CD4-positive, alpha-beta T cell (primary cell): ENCODE results near the gene IL31. TPM values are rescaled to one million over a fixed set of nuclear protein-coding genes. Genes with fewer than 3 reads are reported as not detected.
"Not testable (repeated sequence)": the region's sequence is repeated elsewhere in the genome, so short reads cannot be mapped to it uniquely, and the experiment has no call there.

Source experiments
- ATAC-seq: fragments of 200-7000 bp; cut with Tn5 transposase; one replicate; pipeline ENCODE4 v1.10.0; 2022; ENCODE audit warnings: mild to moderate bottlenecking; ENCODE audit not compliant: poor library complexity
- CTCF ChIA-PET: fragments of 350-600 bp; sonication (Branson Sonifier 250); formaldehyde crosslinking; loops from one replicate; lab custom pipeline; 2021; ENCODE audit warnings: antibody characterized with exemption, inconsistent platforms; lab: Charles Lee
- POLR2A ChIA-PET: fragments of 350-600 bp; sonication (Branson Sonifier 250); formaldehyde crosslinking; loops from one replicate; lab custom pipeline; 2021; ENCODE audit warnings: antibody characterized with exemption, inconsistent platforms; lab: Charles Lee
- DNase-seq, 14 experiments: peaks; one replicate each; pipeline ENCODE4 v3.0.0-alpha.2; 2013 to 2020; ENCODE audit warnings: mixed read lengths in 2 of 14
- H3K27ac ChIP-seq, 2 donors: one replicate each; pipeline versions ENCODE4 v1.5.1 to v1.7.0; 2013; ENCODE audit warnings: low read length in 2 of 2, low read depth in 1 of 2, mild to moderate bottlenecking in 1 of 2
- H3K27me3 ChIP-seq, 2 experiments: 1 replicate in 1 of 2; 2 replicates in 1 of 2; pipeline versions ENCODE4 v1.6.1 to v1.7.0; 2013; ENCODE audit warnings: low read length in 2 of 2, control low read depth in 1 of 2, mild to moderate bottlenecking in 1 of 2, moderate library complexity in 1 of 2; ENCODE audit not compliant: insufficient read depth in 2 of 2, control insufficient read depth in 1 of 2
- H3K36me3 ChIP-seq: one replicate; pipeline ENCODE4 v1.6.1; 2013; ENCODE audit warnings: low read length, control low read depth; ENCODE audit not compliant: insufficient read depth
- H3K4me1 ChIP-seq: one replicate; pipeline ENCODE4 v1.6.1; 2013; ENCODE audit warnings: low read length, control low read depth; ENCODE audit not compliant: insufficient read depth
- H3K4me3 ChIP-seq: one replicate; pipeline ENCODE4 v1.5.1; 2013; ENCODE audit warnings: mild to moderate bottlenecking, low read length, moderate library complexity
- H3K9me3 ChIP-seq, 2 experiments: 1 replicate in 1 of 2; 2 replicates in 1 of 2; pipeline versions ENCODE4 v1.6.1 to v1.7.0; 2013; ENCODE audit warnings: low read length in 2 of 2, mild to moderate bottlenecking in 2 of 2, control low read depth in 1 of 2, moderate library complexity in 1 of 2; ENCODE audit not compliant: control insufficient read depth in 1 of 2, insufficient read depth in 1 of 2
- H3K27ac Mint-ChIP-seq: one replicate; pipeline ENCODE4 v1.8.0; 2020; ENCODE audit warnings: mixed read lengths
- H3K27me3 Mint-ChIP-seq: one replicate; pipeline ENCODE4 v1.8.0; 2021; ENCODE audit warnings: mixed read lengths
- H3K36me3 Mint-ChIP-seq: one replicate; pipeline ENCODE4 v1.8.0; 2021; ENCODE audit warnings: low read depth, mixed read lengths
- H3K4me1 Mint-ChIP-seq: one replicate; pipeline ENCODE4 v1.8.0; 2021; ENCODE audit warnings: low read depth, mixed read lengths
- H3K4me3 Mint-ChIP-seq: one replicate; pipeline ENCODE4 v1.8.0; 2020; ENCODE audit warnings: mild to moderate bottlenecking, mixed read lengths
- H3K9me3 Mint-ChIP-seq: one replicate; pipeline ENCODE4 v1.8.0; 2020; ENCODE audit warnings: mixed read lengths
- CTCF ChIP-seq: fragments of 200-600 bp; IDR thresholded peaks from one replicate; pipeline ENCODE4 v1.8.0; 2022; ENCODE audit warnings: antibody characterized with exemption, mild to moderate bottlenecking
- intact Hi-C, 2 experiments: fragments of 100-400 bp; cut with DNase I in 1 of 2; cut with micrococcal nuclease in 1 of 2; formaldehyde crosslinking; loops; one replicate each; pipeline versions ENCODE4 v1.15.1 to v1.9.0; 2023 to 2025; cut with DNase I, micrococcal nuclease
- total RNA-seq, 174 experiments: library from RNA in 2 of 174; stranded (reverse) in 2 of 174; gene quantifications; one replicate each; pipeline ENCODE4 v1.2.3 and lab custom pipeline; 2021 to 2026

IL31 gene
- total RNA-seq, 2 experiments from 2014 or later = not detected

GRCh38 chr12:122204167-122205052 lies 30.4 kb upstream of the IL31 start:
- peaks cover 14% of the 10 kb centered on the region for H3K4me1 ChIP-seq
- no peaks in the 10 kb centered on the region for H3K9me3 ChIP-seq
- Mint-ChIP-seq H3K4me3 (peak overlapping the region; percentile 83), H3K36me3 (peaks cover 16% of the 10 kb centered on the region), H3K27me3 (no peaks in the 10 kb centered on the region), H3K9me3 (no peaks in the 10 kb centered on the region), H3K4me1 (peaks cover 12% of the 10 kb centered on the region), H3K27ac (peak overlapping the region; percentile 3)
- H3K27me3 ChIP-seq = peaks cover 7 to 12% of the 10 kb centered on the region in 2 experiments
- intact Hi-C loops = loop anchor here in 1 of 2 experiments (2.0 kb wide), 1 partner anchor 20 kb away; no protein-coding TSS in a partner anchor
- TF ChIP-seq CTCF = no peak
- POLR2A ChIA-PET = interaction anchor here (1.3 to 2.9 kb wide), 6 partner anchors 19 to 762 kb away, joined by 3 to 15 read pairs (median 6); partner anchors contain the start of genes ABCB9 and DIABLO
- peak in 5 of 14 experiments; percentile 25 to 56 (median 34) for DNase-seq
- H3K36me3 ChIP-seq = peaks cover 21% of the 10 kb centered on the region
- no peak overlapping the region for H3K27ac ChIP-seq
- CTCF ChIA-PET = interaction anchor here (1.1 to 1.6 kb wide), 3 partner anchors 12 to 62 kb away, joined by 3 to 5 read pairs (median 3); no protein-coding TSS in a partner anchor
- peak overlapping the region; percentile 31 for H3K4me3 ChIP-seq
- peak; percentile 14 for ATAC-seq

GRCh38 chr12:122203301-122204166 lies 29.5 kb upstream of the IL31 start, which contains the start of gene B3GNT4:
Gene B3GNT4, plus strand, starts transcription at chr12:122203709. Its CDS starts 910 bp downstream, at chr12:122204619.
- DNase-seq (peak; percentile 50 to 85 (median 70)), ATAC-seq (peak; percentile 81)
- H3K27ac ChIP-seq = no peak within 1 kb of the TSS
- peaks cover 12% of the 10 kb centered on the region for H3K36me3 ChIP-seq
- peaks cover 14% of the 10 kb centered on the region for H3K4me1 ChIP-seq
- no peak for TF ChIP-seq CTCF
- CTCF ChIA-PET = no interaction called here
- peak within 1 kb of the TSS; percentile 65 for H3K4me3 ChIP-seq
- H3K9me3 ChIP-seq = no peaks in the 10 kb centered on the region
- H3K4me1 Mint-ChIP-seq = peaks cover 12% of the 10 kb centered on the region
- no peaks in the 10 kb centered on the region for H3K9me3 Mint-ChIP-seq
- H3K27me3 ChIP-seq = peaks cover 7 to 12% of the 10 kb centered on the region in 2 experiments
- H3K36me3 Mint-ChIP-seq = peaks cover 13% of the 10 kb centered on the region
- POLR2A ChIA-PET = interaction anchor here (1.1 to 1.8 kb wide), 6 partner anchors 20 to 763 kb away, joined by 3 to 11 read pairs (median 3); partner anchors contain the start of genes ABCB9, DIABLO, MLXIP and RSRC2
- H3K4me3 Mint-ChIP-seq = peak within 1 kb of the TSS; percentile 83
- H3K27ac Mint-ChIP-seq = peak within 1 kb of the TSS; percentile 3
- H3K27me3 Mint-ChIP-seq = no peaks in the 10 kb centered on the region
- intact Hi-C loops = loop anchor here in 1 of 2 experiments (2.0 kb wide), 1 partner anchor 21 kb away; no protein-coding TSS in a partner anchor

GRCh38 chr12:122202811-122203210 lies 28.8 kb upstream of the IL31 start:
- H3K27ac Mint-ChIP-seq, H3K27ac ChIP-seq, CTCF ChIA-PET, ATAC-seq, H3K27me3 Mint-ChIP-seq, DNase-seq, H3K9me3 ChIP-seq, H3K36me3 Mint-ChIP-seq, H3K9me3 Mint-ChIP-seq, intact Hi-C loops, H3K36me3 ChIP-seq: not testable (repeated sequence)
- peak overlapping the region; percentile 65 for H3K4me3 ChIP-seq
- Mint-ChIP-seq H3K4me3 (peak overlapping the region; percentile 83), H3K4me1 (peaks cover 12% of the 10 kb centered on the region)
- H3K4me1 ChIP-seq = peaks cover 14% of the 10 kb centered on the region
- peaks cover 7 to 12% of the 10 kb centered on the region in 2 experiments for H3K27me3 ChIP-seq
- POLR2A ChIA-PET = interaction anchor here (1.1 to 1.8 kb wide), 6 partner anchors 21 to 764 kb away, joined by 3 to 11 read pairs (median 3); partner anchors contain the start of genes ABCB9, DIABLO, MLXIP and RSRC2
